Fibroblast of the aortic adventitia (primary cell): ENCODE measurements around the gene CDH22. TPM values are rescaled to one million over a fixed set of nuclear protein-coding genes. Genes with fewer than 3 reads are reported as not detected.

Experiments used
- DNase-seq: peaks from one replicate; pipeline ENCODE4 v3.0.0-alpha.2; 2010; ENCODE audit warnings: low read depth
- H3K4me3 ChIP-seq: 2 replicates; pipeline ENCODE4 v1.5.1; 2011; ENCODE audit warnings: low read depth, mild to moderate bottlenecking, control low read depth, low read length, moderate library complexity
- total RNA-seq: library from RNA; depleted of rRNA; stranded (reverse); fragments of >200 nt; gene quantifications from 2 replicates; pipeline ENCODE4 v1.2.3, GENCODE V29; 2012; ENCODE audit warnings: low replicate concordance
- TF ChIP-seq, protein P1 (sequence below): IDR thresholded peaks from 2 replicates; pipeline ENCODE4 v1.5.1; 2011; ENCODE audit warnings: mild to moderate bottlenecking, low read length, control low read depth, inconsistent platforms; ENCODE audit not compliant: insufficient read depth

Gene CDH22
- total RNA-seq, 1 donor, result not detected

DNA sequence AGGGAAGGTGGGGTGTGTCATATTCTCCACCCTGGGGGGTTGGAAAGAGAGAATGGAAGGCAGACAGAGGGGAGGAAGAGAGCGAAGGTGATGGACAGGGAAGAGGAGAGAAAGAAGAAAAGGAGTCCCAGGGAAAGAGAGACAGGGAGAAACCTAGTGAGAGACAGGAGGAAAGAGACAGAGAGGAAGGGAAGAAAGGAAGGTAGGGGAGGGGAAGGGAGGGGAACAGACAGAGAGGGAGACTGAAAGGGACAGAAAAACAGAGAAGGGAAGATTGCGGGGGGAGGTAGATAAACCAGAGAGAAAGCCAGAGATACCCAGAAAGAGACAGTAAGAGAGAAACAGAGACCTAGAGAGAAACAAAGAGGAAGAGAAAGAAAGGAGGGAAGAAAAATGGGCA lies 88.4 kb downstream of the CDH22 start:
- TF ChIP-seq, protein P1, sequence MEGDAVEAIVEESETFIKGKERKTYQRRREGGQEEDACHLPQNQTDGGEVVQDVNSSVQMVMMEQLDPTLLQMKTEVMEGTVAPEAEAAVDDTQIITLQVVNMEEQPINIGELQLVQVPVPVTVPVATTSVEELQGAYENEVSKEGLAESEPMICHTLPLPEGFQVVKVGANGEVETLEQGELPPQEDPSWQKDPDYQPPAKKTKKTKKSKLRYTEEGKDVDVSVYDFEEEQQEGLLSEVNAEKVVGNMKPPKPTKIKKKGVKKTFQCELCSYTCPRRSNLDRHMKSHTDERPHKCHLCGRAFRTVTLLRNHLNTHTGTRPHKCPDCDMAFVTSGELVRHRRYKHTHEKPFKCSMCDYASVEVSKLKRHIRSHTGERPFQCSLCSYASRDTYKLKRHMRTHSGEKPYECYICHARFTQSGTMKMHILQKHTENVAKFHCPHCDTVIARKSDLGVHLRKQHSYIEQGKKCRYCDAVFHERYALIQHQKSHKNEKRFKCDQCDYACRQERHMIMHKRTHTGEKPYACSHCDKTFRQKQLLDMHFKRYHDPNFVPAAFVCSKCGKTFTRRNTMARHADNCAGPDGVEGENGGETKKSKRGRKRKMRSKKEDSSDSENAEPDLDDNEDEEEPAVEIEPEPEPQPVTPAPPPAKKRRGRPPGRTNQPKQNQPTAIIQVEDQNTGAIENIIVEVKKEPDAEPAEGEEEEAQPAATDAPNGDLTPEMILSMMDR, result no peak
- no peak for DNase-seq
- no peak overlapping the region for H3K4me3 ChIP-seq

DNA sequence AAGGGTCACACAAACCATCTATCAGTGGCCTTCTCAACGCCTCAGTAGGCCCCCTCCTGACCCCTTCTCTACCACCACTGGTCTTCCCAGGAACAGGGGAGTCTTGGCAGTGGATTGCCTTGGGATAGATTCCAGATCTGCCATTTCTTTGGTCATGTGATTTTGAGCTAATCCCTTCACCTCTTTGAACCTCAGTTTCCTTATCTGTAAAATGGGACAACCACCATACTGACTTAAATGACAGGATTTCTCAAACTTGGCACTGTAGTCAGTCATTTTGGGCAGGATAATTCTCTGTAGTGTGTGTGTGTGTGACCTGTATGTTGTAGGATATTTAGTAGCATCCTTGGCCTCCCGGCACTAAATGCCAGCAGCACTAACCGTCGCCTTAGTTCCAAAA lies 89.1 kb downstream of the CDH22 start:
- H3K4me3 ChIP-seq, result no peak overlapping the region
- TF ChIP-seq, protein P1, result no peak
- DNase-seq, result no peak

DNA sequence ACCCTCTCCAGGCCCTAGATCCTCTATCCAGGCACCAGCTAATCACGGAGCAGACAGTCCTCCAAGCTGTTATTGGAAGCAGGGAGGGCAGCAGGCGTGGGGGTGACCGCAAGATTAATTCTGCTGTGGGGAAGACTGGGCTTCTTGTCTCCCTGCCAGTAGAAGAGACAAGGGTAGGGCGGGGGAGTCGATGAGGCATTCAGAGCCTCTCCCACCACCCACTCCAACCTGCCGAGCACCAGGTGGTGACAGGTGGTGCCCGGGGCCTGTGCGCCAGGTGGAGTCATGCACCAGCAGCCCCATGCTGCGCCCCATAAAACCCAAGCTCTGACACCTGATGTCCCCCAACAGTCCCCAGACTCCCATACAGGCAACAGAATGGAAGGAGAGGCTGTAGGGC lies 89.6 kb downstream of the CDH22 start:
- TF ChIP-seq, protein P1, result no peak

DNA sequence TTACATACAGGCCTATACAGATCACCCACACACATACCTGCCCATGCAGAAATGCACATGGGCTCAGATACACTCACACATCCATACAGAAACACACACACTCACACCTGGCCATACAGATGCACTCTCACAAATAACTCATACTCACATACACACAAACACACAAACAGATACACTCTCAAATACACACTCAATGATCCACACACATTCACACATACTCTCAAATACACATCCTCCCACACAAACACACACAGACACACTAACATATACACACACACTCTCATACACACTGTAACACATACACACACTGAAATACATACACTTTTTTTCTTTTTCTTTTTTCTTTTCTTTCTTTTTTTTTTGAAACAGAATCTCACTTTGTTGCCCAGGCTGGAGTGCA lies 90.7 kb downstream of the CDH22 start:
- TF ChIP-seq, protein P1, result no peak
- no peak overlapping the region for H3K4me3 ChIP-seq
- no peak for DNase-seq

More for the DNA sequence above, 89.6 kb downstream of the CDH22 start:
- no peak overlapping the region for H3K4me3 ChIP-seq
- no peak for DNase-seq

DNA sequence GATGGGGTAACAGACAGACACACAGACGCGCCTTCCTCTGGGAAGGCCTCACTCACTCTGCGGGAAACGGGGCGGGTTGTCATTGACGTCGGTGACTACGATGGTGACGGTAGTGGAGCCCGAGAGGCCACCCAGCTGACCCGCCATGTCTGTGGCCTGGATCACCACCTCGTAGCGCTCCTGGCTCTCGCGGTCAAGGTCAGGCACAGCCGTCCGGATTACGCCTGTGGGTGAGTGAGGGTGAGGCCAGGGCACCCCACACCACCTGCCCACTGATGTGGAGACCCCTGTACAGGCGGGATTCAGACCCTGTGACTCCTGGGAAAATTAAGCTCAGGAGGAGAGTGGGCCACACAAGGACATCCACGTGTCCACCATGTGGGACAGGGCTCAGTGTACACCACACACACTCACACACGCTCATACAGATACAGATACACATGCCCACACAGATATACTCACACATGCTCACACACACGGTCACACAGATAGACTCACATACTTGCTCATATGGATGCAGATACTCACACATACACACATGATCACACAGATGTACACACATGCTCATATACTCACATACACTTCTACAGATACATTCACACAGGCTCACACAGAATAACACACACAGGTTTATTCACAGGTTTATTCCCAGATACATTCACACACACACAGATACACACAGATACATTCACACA lies 91.4 kb downstream of the CDH22 start:
- TF ChIP-seq, protein P1, result no peak
- no peak for DNase-seq
- H3K4me3 ChIP-seq, result no peak overlapping the region

DNA sequence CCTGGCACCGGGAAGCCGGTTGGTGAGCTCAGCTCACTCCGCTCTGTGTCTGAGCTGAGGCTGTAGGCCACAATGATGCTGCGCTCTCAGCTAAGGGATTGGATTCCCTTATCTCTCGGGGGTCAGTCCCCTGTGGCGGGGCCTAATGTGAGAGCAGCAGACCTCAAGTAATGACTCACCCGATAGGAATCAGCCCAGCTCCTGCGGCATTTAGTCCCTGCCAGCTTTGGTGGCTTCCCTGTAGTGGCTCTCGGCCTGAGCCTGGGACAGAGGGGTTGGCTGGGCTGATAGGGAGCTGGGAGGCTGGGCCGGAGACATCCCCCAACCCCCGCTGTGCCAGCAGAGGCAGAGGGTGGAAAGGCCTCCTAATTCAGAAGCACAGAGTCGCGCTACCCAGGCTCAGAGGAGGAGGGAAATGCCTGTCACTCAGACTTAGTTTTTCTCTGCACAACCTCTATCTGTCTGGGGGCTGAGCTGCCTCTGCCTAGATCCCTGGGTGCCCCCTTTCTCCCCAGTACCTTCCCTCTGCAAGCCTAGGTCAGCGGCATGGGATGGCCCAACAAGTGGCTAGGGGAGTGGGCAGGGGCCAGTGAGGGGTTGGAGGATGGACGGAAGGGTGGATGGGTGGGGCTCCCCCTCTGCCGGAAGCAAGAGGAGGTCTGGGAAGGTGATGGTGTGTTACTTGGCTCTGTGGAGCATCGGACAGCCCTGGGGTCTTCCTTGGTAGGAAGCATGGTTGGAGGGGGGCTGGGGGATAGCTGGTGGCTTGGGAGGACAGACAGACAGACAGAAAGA lies 92.2 kb downstream of the CDH22 start:
- H3K4me3 ChIP-seq, result no peak overlapping the region
- TF ChIP-seq, protein P1, result no peak
- peak; percentile 5 for DNase-seq
